ENCODE results near the gene AAGAB.

DNA sequence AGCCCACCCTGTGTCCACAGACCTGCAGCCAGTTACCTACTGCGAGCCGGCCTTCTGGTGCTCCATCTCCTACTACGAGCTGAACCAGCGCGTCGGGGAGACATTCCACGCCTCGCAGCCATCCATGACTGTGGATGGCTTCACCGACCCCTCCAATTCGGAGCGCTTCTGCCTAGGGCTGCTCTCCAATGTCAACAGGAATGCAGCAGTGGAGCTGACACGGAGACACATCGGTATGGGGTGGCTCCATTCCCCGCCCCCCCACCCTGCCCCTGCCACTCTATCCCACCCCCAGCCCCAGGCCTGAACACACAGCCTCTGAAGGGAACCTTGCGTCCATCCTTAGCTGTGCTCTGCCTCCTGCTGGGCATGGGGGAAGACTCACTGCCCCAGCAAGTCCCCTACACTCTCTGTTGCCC, 73.2 kb downstream of the AAGAB start:
- TF ChIP-seq, protein P1, sequence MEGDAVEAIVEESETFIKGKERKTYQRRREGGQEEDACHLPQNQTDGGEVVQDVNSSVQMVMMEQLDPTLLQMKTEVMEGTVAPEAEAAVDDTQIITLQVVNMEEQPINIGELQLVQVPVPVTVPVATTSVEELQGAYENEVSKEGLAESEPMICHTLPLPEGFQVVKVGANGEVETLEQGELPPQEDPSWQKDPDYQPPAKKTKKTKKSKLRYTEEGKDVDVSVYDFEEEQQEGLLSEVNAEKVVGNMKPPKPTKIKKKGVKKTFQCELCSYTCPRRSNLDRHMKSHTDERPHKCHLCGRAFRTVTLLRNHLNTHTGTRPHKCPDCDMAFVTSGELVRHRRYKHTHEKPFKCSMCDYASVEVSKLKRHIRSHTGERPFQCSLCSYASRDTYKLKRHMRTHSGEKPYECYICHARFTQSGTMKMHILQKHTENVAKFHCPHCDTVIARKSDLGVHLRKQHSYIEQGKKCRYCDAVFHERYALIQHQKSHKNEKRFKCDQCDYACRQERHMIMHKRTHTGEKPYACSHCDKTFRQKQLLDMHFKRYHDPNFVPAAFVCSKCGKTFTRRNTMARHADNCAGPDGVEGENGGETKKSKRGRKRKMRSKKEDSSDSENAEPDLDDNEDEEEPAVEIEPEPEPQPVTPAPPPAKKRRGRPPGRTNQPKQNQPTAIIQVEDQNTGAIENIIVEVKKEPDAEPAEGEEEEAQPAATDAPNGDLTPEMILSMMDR (IDR thresholded peaks at IDR 0.05 in 4 of 5, conservative IDR thresholded peaks at IDR 0.05 in 1 of 5) = no peak
- no peak for TF ChIP-seq POLR2A (IDR thresholded peaks at IDR 0.05)
